Measurements from ENCODE around the gene SAP30L. TPM values are rescaled to one million over a fixed set of nuclear protein-coding genes. Genes with fewer than 3 reads are reported as not detected.

Gene SAP30L
- total and polyA plus RNA-seq, 2 experiments from 2014 or later = 21.4 to 29.3 TPM

DNA sequence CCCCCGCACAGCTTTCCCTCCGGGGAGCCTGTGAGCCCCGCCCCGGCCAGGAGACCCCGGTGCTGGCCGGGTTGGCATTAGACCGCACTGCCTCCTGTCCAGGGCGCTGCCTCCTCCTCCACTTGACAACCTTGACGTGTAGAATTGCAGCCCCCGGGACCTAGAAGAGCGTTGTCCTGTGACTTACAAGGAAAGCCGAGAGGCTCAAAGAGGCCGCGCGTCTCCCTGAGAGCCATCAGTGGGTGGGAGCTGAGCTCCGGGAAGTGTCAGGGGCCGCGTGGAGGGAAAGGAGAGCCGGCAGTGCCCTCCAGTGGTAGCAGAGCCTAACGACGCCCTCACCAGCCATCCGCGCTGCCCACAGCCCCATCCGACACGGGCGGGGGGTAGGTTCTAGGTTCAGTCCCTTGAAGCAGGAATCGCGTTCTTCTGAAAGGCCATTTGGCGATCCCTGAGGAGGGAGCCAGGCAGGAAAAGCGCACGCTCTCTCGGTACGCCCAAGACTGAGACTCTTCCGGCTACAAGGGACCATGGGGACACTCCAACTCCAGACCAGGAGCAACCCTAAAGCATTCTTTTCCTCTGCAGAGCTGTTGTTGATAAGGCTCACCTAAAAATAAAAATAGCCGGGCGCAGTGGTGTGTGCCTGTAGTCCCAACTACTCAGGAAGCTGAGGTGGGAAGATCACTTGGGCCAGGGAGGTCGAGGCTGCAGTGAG, 40.6 kb upstream of the SAP30L start:
- Histone ChIP-seq H3F3A (replicated peaks; ENCODE audit: low read depth) (no peaks in the 10 kb centered on the region), H3K79me2 (replicated peaks; ENCODE audit: insufficient read depth) (no peaks in the 10 kb centered on the region), H3K27me3 (ENCODE audit: insufficient read depth) (no peaks in the 10 kb centered on the region), H3K9me2 (ENCODE audit: insufficient read depth) (no peaks in the 10 kb centered on the region), H3K4me3 (peak overlapping the region; percentile 51), H3K4me2 (peak overlapping the region; percentile 76), H3K4me1 (ENCODE audit: insufficient read depth) (no peaks in the 10 kb centered on the region), H3K27ac (ENCODE audit: low read depth) (no peak overlapping the region), H3K36me3 (ENCODE audit: insufficient read depth) (no peaks in the 10 kb centered on the region), H4K20me1 (replicated peaks; ENCODE audit: insufficient read depth) (no peaks in the 10 kb centered on the region; the same call in 1 of the 2 replicates), H2AFZ (peak overlapping the region; percentile 96; the same call in 1 of the 2 replicates)
- Mint-ChIP-seq H3K4me1 (peaks cover 9% of the 10 kb centered on the region; the same call in 2 of the 3 replicates), H3K27me3 (ENCODE audit: insufficient read depth, low read depth, poor library complexity) (peaks cover 2% of the 10 kb centered on the region), H3K36me3 (ENCODE audit: low read depth) (no peaks in the 10 kb centered on the region), H3K4me3 (peak overlapping the region; percentile 64), H3K9me3 (no peaks in the 10 kb centered on the region), H3K27ac (no peak overlapping the region)
- DNase-seq (ENCODE audit: low spot score) = peak; percentile 96
- peak; percentile 97 for ATAC-seq
- TF ChIP-seq, protein P1, sequence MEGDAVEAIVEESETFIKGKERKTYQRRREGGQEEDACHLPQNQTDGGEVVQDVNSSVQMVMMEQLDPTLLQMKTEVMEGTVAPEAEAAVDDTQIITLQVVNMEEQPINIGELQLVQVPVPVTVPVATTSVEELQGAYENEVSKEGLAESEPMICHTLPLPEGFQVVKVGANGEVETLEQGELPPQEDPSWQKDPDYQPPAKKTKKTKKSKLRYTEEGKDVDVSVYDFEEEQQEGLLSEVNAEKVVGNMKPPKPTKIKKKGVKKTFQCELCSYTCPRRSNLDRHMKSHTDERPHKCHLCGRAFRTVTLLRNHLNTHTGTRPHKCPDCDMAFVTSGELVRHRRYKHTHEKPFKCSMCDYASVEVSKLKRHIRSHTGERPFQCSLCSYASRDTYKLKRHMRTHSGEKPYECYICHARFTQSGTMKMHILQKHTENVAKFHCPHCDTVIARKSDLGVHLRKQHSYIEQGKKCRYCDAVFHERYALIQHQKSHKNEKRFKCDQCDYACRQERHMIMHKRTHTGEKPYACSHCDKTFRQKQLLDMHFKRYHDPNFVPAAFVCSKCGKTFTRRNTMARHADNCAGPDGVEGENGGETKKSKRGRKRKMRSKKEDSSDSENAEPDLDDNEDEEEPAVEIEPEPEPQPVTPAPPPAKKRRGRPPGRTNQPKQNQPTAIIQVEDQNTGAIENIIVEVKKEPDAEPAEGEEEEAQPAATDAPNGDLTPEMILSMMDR (conservative IDR thresholded peaks at IDR 0.05; ENCODE audit: low read depth in 2 of 2) = peak; percentile 66 to 94
- TF ChIP-seq ZNF114 (CRISPR knock-in tag; IDR thresholded peaks at IDR 0.05) (no peak), JUNB (IDR thresholded peaks at IDR 0.05; ENCODE audit: unreplicated experiment) (no peak), EZH2phosphoT487 (IDR thresholded peaks at IDR 0.05; ENCODE audit: unreplicated experiment) (no peak), STAT1 (IDR thresholded peaks at IDR 0.05; ENCODE audit: unreplicated experiment) (no peak), NANOG (IDR thresholded peaks at IDR 0.05; ENCODE audit: borderline replicate concordance) (no peak), POLR2AphosphoS5 (IDR thresholded peaks at IDR 0.05; ENCODE audit: low read depth) (no peak), CREB1 (CRISPR knock-in tag; IDR thresholded peaks at IDR 0.05; ENCODE audit: low read depth) (no peak)
- TF ChIP-seq, protein P2, sequence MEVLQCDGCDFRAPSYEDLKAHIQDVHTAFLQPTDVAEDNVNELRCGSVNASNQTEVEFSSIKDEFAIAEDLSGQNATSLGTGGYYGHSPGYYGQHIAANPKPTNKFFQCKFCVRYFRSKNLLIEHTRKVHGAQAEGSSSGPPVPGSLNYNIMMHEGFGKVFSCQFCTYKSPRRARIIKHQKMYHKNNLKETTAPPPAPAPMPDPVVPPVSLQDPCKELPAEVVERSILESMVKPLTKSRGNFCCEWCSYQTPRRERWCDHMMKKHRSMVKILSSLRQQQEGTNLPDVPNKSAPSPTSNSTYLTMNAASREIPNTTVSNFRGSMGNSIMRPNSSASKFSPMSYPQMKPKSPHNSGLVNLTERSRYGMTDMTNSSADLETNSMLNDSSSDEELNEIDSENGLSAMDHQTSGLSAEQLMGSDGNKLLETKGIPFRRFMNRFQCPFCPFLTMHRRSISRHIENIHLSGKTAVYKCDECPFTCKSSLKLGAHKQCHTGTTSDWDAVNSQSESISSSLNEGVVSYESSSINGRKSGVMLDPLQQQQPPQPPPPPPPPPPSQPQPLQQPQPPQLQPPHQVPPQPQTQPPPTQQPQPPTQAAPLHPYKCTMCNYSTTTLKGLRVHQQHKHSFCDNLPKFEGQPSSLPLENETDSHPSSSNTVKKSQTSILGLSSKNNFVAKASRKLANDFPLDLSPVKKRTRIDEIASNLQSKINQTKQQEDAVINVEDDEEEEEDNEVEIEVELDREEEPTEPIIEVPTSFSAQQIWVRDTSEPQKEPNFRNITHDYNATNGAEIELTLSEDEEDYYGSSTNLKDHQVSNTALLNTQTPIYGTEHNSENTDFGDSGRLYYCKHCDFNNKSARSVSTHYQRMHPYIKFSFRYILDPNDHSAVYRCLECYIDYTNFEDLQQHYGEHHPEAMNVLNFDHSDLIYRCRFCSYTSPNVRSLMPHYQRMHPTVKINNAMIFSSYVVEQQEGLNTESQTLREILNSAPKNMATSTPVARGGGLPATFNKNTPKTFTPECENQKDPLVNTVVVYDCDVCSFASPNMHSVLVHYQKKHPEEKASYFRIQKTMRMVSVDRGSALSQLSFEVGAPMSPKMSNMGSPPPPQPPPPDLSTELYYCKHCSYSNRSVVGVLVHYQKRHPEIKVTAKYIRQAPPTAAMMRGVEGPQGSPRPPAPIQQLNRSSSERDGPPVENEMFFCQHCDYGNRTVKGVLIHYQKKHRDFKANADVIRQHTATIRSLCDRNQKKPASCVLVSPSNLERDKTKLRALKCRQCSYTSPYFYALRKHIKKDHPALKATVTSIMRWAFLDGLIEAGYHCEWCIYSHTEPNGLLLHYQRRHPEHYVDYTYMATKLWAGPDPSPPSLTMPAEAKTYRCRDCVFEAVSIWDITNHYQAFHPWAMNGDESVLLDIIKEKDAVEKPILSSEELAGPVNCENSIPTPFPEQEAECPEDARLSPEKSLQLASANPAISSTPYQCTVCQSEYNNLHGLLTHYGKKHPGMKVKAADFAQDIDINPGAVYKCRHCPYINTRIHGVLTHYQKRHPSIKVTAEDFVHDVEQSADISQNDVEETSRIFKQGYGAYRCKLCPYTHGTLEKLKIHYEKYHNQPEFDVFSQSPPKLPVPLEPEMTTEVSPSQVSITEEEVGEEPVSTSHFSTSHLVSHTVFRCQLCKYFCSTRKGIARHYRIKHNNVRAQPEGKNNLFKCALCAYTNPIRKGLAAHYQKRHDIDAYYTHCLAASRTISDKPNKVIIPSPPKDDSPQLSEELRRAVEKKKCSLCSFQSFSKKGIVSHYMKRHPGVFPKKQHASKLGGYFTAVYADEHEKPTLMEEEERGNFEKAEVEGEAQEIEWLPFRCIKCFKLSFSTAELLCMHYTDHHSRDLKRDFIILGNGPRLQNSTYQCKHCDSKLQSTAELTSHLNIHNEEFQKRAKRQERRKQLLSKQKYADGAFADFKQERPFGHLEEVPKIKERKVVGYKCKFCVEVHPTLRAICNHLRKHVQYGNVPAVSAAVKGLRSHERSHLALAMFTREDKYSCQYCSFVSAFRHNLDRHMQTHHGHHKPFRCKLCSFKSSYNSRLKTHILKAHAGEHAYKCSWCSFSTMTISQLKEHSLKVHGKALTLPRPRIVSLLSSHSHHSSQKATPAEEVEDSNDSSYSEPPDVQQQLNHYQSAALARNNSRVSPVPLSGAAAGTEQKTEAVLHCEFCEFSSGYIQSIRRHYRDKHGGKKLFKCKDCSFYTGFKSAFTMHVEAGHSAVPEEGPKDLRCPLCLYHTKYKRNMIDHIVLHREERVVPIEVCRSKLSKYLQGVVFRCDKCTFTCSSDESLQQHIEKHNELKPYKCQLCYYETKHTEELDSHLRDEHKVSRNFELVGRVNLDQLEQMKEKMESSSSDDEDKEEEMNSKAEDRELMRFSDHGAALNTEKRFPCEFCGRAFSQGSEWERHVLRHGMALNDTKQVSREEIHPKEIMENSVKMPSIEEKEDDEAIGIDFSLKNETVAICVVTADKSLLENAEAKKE (CRISPR knock-in tag; IDR thresholded peaks at IDR 0.05) = peak; percentile 21; the same call in 1 of the 2 replicates
